Measurements from ENCODE around the gene CYP26B1. TPM values are rescaled to one million over a fixed set of nuclear protein-coding genes. Genes with fewer than 3 reads are reported as not detected.

The CYP26B1 gene
- total and polyA plus RNA-seq, 2 of the 8 experiments (the other 6 are each of a cell fraction or from before 2014, with no cell fraction given) = 0.06 to 0.69 TPM

DNA sequence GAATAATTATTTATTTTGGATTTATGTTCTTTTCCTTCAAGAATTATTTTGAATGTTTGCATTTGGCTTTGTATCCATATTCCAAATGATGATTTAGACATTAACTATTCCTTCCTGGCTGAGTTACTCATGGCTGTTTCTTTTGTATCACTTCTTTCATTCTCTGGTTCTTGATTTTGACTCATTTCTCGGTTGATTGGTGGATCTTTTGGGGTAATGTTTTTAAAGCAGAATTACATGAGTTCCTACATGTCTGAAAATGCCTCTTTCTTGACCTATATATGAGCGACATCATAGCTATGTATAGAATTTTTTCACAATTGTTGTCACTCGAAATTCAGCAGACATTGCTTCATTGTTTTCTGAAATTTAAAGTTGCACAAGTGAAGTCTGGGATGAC lies 39.5 kb downstream of the CYP26B1 start:
- Histone ChIP-seq H3K14ac (ENCODE audit: insufficient read length) (no peak overlapping the region), H2BK5ac (ENCODE audit: low read depth, low read length) (no peak overlapping the region), H3K9me3 (ENCODE audit: insufficient read depth in 2 of 2, low read depth in 1 of 2, low read length in 1 of 2) (peaks cover 4 to 5% of the 10 kb centered on the region in 2 experiments; a peak in 1 of 4 replicates), H4K20me1 (replicated peaks in 1 of 2; ENCODE audit: control insufficient read depth in 1 of 2, insufficient read depth in 2 of 2, low read length in 2 of 2) (no peaks in the 10 kb centered on the region), H2BK15ac (ENCODE audit: low read length) (no peak overlapping the region), H3K18ac (ENCODE audit: extremely low read depth, low read length) (no peak overlapping the region), H3K4me3 (ENCODE audit: extremely low read depth in 1 of 4, insufficient read depth in 2 of 4, low read depth in 3 of 4, low read length in 4 of 4) (no peak overlapping the region), H3K4me1 (replicated peaks in 1 of 4; ENCODE audit: control insufficient read depth in 3 of 4, insufficient read depth in 4 of 4, low read length in 3 of 4) (no peaks in the 10 kb centered on the region; a peak in 3 of 7 replicates), H3K36me3 (ENCODE audit: control insufficient read depth in 2 of 4, insufficient read depth in 4 of 4, low read length in 3 of 4) (no peaks in the 10 kb centered on the region), H3K4me2 (ENCODE audit: insufficient read depth in 1 of 2, low read depth in 2 of 2, low read length in 2 of 2) (no peak overlapping the region), H3K27ac (ENCODE audit: low read depth, low read length) (no peak overlapping the region), H3K79me1 (ENCODE audit: low read depth, low read length) (no peaks in the 10 kb centered on the region), H2BK12ac (ENCODE audit: low read depth, low read length) (no peak overlapping the region), H2BK20ac (ENCODE audit: low read length) (no peak overlapping the region), H2BK120ac (replicated peaks; ENCODE audit: low read depth, low read length) (no peak overlapping the region), H3K4ac (replicated peaks; ENCODE audit: insufficient read length, low read depth, low read length) (no peak overlapping the region), H4K91ac (replicated peaks; ENCODE audit: insufficient read length, low read length) (no peak overlapping the region), H3K27me3 (replicated peaks in 1 of 4; ENCODE audit: control insufficient read depth in 3 of 4, extremely low read depth in 1 of 4, insufficient read depth in 3 of 4, low read length in 3 of 4) (no peaks in the 10 kb centered on the region), H2AFZ (ENCODE audit: low read length) (no peak overlapping the region), H4K5ac (ENCODE audit: insufficient read length, low read depth, low read length) (no peak overlapping the region), H2AK5ac (ENCODE audit: low read depth, low read length) (no peak overlapping the region), H3K79me2 (ENCODE audit: control insufficient read depth in 1 of 2, insufficient read depth in 2 of 2, low read length in 2 of 2) (no peaks in the 10 kb centered on the region), H3K23ac (ENCODE audit: insufficient read length) (no peak overlapping the region), H4K8ac (ENCODE audit: extremely low read depth, insufficient read depth, low read length) (no peak overlapping the region), H3K56ac (replicated peaks; ENCODE audit: insufficient read length, low read depth, low read length) (no peak overlapping the region), H3K23me2 (ENCODE audit: low read depth, low read length) (no peaks in the 10 kb centered on the region), H3K9ac (replicated peaks in 1 of 4; ENCODE audit: extremely low read depth in 1 of 4, low read depth in 3 of 4, low read length in 3 of 4) (no peak overlapping the region)
- DNase-seq (ENCODE audit: low read depth in 1 of 2, low spot score in 2 of 2) = no peak
- WGBS, 2 experiments (ENCODE audit: extremely low coverage in 1 of 2, insufficient coverage in 1 of 2, insufficient read length in 1 of 2, insufficient replicate concordance in 2 of 2, low coverage in 1 of 2, low lambda C conversion rate in 2 of 2, missing lambda C conversion rate in 1 of 2) = 86% methylated on average over 3 of the region's 3 CpGs; no CpG with 5 or more reads in 1 of the 2 experiments
- FAIRE-seq = no peak
- TF ChIP-seq CBX8 (IDR thresholded peaks at IDR 0.05; ENCODE audit: borderline replicate concordance, low read depth, low read length) = no peak
- TF ChIP-seq SAP30 (IDR thresholded peaks at IDR 0.05; ENCODE audit: insufficient read depth, insufficient replicate concordance, low read length) = no peak
- POLR2A ChIA-PET (ENCODE audit: partially characterized antibody) = no interaction called here
- CTCF ChIA-PET (ENCODE audit: partially characterized antibody) = interaction anchor here (0.5 to 1.7 kb wide), 3 partner anchors 42 to 185 kb away, joined by 3 to 5 read pairs (median 4); no protein-coding TSS in a partner anchor

Measured in H1 (cell line).